Transverse colon (tissue), 4 donors: ENCODE data around the gene SOX1.

ENCODE experiments used
- EP300 ChIP-seq: sonication (generic); formaldehyde crosslinking; IDR thresholded peaks from one replicate; pipeline ENCODE4 v1.6.1; 2017; ENCODE audit warnings: antibody characterized with exemption, low read depth
- POLR2A ChIP-seq: fragments of 450-650 bp; IDR thresholded peaks from one replicate; pipeline ENCODE4 v1.6.1; 2016; ENCODE audit warnings: antibody characterized with exemption, mild to moderate bottlenecking, moderate library complexity
- POLR2AphosphoS5 ChIP-seq, 3 donors: sonication (generic); formaldehyde crosslinking; IDR thresholded peaks; one replicate each; pipeline ENCODE4 v1.6.1; 2016; ENCODE audit warnings: antibody characterized with exemption in 3 of 3
- TF ChIP-seq, protein P1 (sequence below), 5 experiments: fragments of 200-600 bp in 3 of 5; fragments of 450-650 bp in 2 of 5; sonication (generic) in 3 of 5; IDR thresholded peaks; 1 replicate in 2 of 5; 2 replicates in 3 of 5; pipeline ENCODE4 v1.5.1; 2016 to 2017; ENCODE audit warnings: antibody characterized with exemption in 5 of 5, inconsistent platforms in 3 of 5, mild to moderate bottlenecking in 2 of 5, moderate library complexity in 1 of 5

DNA sequence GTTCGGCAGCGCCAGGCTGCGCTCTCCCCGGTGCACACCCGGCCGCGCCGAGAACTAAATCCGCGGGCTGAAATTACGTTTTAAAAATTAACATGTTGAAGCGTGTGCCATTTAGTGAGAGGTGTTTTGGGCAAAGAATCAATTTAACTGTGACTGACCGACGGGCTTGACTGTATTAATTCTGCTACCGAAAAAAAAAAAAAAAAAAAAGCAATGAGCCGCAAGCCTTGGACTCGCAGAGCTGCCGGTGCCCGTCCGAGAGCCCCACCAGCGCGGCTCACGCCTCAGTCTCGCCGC, 9.6 kb upstream of the SOX1 start:
- TF ChIP-seq, protein P1, sequence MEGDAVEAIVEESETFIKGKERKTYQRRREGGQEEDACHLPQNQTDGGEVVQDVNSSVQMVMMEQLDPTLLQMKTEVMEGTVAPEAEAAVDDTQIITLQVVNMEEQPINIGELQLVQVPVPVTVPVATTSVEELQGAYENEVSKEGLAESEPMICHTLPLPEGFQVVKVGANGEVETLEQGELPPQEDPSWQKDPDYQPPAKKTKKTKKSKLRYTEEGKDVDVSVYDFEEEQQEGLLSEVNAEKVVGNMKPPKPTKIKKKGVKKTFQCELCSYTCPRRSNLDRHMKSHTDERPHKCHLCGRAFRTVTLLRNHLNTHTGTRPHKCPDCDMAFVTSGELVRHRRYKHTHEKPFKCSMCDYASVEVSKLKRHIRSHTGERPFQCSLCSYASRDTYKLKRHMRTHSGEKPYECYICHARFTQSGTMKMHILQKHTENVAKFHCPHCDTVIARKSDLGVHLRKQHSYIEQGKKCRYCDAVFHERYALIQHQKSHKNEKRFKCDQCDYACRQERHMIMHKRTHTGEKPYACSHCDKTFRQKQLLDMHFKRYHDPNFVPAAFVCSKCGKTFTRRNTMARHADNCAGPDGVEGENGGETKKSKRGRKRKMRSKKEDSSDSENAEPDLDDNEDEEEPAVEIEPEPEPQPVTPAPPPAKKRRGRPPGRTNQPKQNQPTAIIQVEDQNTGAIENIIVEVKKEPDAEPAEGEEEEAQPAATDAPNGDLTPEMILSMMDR (IDR thresholded peaks at IDR 0.05) = no peak
- no peak for TF ChIP-seq POLR2AphosphoS5 (IDR thresholded peaks at IDR 0.05)
- no peak for TF ChIP-seq POLR2A
- TF ChIP-seq EP300 = no peak
